ENCODE measurements around the gene WDR53. TPM values are rescaled to one million over a fixed set of nuclear protein-coding genes. Genes with fewer than 3 reads are reported as not detected.
"Not testable (repeated sequence)": the region's sequence is repeated elsewhere in the genome, so short reads cannot be mapped to it uniquely, and the experiment has no call there.

WDR53 gene
- total RNA-seq, 1 experiment from 2014 or later: 18.6 TPM

DNA sequence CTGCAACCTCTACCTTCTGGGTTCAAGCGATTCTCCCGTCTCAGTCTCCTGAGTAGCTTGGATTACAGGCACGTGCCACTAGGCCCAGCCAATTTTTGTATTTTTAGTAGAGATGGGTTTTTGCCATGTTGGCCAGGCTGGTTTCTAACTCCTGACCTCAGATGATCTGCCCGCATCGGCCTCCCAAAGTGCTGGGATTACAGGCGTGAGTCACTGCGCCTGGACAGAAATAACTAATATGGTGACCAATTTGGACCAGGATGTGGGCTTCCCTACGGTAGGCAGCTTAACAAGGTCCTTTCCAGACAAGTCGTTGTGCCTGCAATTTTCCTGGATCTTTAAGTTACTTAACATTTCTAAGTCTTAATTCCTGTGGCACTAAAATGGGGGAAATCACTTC is 14.8 kb downstream of the WDR53 start:
- in situ Hi-C loops (cut with HindIII; ENCODE audit: low pct_unique_long_range_greater_than_20kb, low sequenced_read_pairs) (no loop called here), intact Hi-C loops (cut with micrococcal nuclease; ENCODE audit: unreplicated experiment) (no loop called here)
- ChIA-PET CTCF (interaction anchor here (0.5 kb wide), 1 partner anchor 13 kb away, joined by 3 read pairs; no protein-coding TSS in a partner anchor), POLR2A (interaction anchor here (0.6 to 0.7 kb wide), 2 partner anchors 12 to 18 kb away, joined by 3 to 4 read pairs; no protein-coding TSS in a partner anchor)
- no peak for DNase-seq (ENCODE audit: low read depth, low spot score)
- H3K9me3 ChIP-seq (ENCODE audit: control insufficient read depth, insufficient read depth, low read depth, low read length): no peaks in the 10 kb centered on the region; the same call in 1 of the 2 replicates
- no peaks in the 10 kb centered on the region for H3K36me3 ChIP-seq (ENCODE audit: control insufficient read depth, insufficient read depth, low read length)
- no peak overlapping the region for H3K4me3 ChIP-seq (ENCODE audit: low read depth in 2 of 2, low read length in 2 of 2)
- BruUV-seq (replicated peaks): no TSS peak
- H3K4me1 ChIP-seq (ENCODE audit: control insufficient read depth, insufficient read depth, low read length): no peaks in the 10 kb centered on the region
- no peaks in the 10 kb centered on the region for H3K27me3 ChIP-seq (ENCODE audit: control insufficient read depth, insufficient read depth, low read length)
- H3K27ac ChIP-seq (ENCODE audit: low read length): no peak overlapping the region
- no peak for ATAC-seq
- TF ChIP-seq, protein P1, sequence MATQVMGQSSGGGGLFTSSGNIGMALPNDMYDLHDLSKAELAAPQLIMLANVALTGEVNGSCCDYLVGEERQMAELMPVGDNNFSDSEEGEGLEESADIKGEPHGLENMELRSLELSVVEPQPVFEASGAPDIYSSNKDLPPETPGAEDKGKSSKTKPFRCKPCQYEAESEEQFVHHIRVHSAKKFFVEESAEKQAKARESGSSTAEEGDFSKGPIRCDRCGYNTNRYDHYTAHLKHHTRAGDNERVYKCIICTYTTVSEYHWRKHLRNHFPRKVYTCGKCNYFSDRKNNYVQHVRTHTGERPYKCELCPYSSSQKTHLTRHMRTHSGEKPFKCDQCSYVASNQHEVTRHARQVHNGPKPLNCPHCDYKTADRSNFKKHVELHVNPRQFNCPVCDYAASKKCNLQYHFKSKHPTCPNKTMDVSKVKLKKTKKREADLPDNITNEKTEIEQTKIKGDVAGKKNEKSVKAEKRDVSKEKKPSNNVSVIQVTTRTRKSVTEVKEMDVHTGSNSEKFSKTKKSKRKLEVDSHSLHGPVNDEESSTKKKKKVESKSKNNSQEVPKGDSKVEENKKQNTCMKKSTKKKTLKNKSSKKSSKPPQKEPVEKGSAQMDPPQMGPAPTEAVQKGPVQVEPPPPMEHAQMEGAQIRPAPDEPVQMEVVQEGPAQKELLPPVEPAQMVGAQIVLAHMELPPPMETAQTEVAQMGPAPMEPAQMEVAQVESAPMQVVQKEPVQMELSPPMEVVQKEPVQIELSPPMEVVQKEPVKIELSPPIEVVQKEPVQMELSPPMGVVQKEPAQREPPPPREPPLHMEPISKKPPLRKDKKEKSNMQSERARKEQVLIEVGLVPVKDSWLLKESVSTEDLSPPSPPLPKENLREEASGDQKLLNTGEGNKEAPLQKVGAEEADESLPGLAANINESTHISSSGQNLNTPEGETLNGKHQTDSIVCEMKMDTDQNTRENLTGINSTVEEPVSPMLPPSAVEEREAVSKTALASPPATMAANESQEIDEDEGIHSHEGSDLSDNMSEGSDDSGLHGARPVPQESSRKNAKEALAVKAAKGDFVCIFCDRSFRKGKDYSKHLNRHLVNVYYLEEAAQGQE (IDR thresholded peaks at IDR 0.05; ENCODE audit: insufficient read depth in 1 of 2, low read depth in 2 of 2, low read length in 1 of 2): no peak
- no peak for TF ChIP-seq POLR2AphosphoS5 (IDR thresholded peaks at IDR 0.05; ENCODE audit: low read depth, low read length)
- no peak for TF ChIP-seq SIN3A (IDR thresholded peaks at IDR 0.05; ENCODE audit: borderline replicate concordance, insufficient read depth, low read depth, low read length)
- TF ChIP-seq, protein P2, sequence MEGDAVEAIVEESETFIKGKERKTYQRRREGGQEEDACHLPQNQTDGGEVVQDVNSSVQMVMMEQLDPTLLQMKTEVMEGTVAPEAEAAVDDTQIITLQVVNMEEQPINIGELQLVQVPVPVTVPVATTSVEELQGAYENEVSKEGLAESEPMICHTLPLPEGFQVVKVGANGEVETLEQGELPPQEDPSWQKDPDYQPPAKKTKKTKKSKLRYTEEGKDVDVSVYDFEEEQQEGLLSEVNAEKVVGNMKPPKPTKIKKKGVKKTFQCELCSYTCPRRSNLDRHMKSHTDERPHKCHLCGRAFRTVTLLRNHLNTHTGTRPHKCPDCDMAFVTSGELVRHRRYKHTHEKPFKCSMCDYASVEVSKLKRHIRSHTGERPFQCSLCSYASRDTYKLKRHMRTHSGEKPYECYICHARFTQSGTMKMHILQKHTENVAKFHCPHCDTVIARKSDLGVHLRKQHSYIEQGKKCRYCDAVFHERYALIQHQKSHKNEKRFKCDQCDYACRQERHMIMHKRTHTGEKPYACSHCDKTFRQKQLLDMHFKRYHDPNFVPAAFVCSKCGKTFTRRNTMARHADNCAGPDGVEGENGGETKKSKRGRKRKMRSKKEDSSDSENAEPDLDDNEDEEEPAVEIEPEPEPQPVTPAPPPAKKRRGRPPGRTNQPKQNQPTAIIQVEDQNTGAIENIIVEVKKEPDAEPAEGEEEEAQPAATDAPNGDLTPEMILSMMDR (IDR thresholded peaks at IDR 0.05): no peak
- no peak for TF ChIP-seq TCF7L2 (IDR thresholded peaks at IDR 0.05; ENCODE audit: low read depth, low read length)

DNA sequence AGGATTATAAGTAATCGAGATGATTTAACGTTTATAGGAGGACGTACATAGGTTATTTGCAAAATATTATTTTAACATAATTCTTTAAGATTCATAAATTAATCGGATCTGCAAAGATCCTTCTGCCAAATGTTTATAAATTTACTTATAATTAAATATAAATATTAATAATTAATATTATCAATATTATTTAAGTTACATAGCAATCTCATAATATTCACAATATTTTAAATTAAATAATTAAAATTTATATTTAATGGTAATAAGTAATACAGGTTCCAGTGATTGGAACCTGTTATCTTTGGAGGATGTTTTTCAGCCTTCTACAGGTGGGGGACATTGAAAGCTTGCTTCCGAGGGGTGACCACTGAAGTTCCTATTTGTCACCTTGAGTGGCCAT is 16.1 kb downstream of the WDR53 start:
- BruUV-seq (replicated peaks): no TSS peak
- ChIA-PET CTCF (no interaction called here), POLR2A (no interaction called here)
- DNase-seq (ENCODE audit: low read depth, low spot score) (no peak), ATAC-seq (no peak)
- Histone ChIP-seq H3K4me1 (ENCODE audit: control insufficient read depth, insufficient read depth, low read length) (no peaks in the 10 kb centered on the region), H3K4me3 (ENCODE audit: low read depth in 2 of 2, low read length in 2 of 2) (no peak overlapping the region), H3K36me3 (ENCODE audit: control insufficient read depth, insufficient read depth, low read length) (no peaks in the 10 kb centered on the region), H3K9me3 (ENCODE audit: control insufficient read depth, insufficient read depth, low read depth, low read length) (no peaks in the 10 kb centered on the region; the same call in 1 of the 2 replicates), H3K27ac (ENCODE audit: low read length) (no peak overlapping the region), H3K27me3 (ENCODE audit: control insufficient read depth, insufficient read depth, low read length) (no peaks in the 10 kb centered on the region)
- no peak for TF ChIP-seq SIN3A (IDR thresholded peaks at IDR 0.05; ENCODE audit: borderline replicate concordance, insufficient read depth, low read depth, low read length)
- TF ChIP-seq, protein P2 (IDR thresholded peaks at IDR 0.05): no peak
- no peak for TF ChIP-seq POLR2AphosphoS5 (IDR thresholded peaks at IDR 0.05; ENCODE audit: low read depth, low read length)
- TF ChIP-seq TCF7L2 (IDR thresholded peaks at IDR 0.05; ENCODE audit: low read depth, low read length): no peak
- TF ChIP-seq, protein P1 (IDR thresholded peaks at IDR 0.05; ENCODE audit: insufficient read depth in 1 of 2, low read depth in 2 of 2, low read length in 1 of 2): no peak
- in situ Hi-C loops (cut with HindIII; ENCODE audit: low pct_unique_long_range_greater_than_20kb, low sequenced_read_pairs) (no loop called here), intact Hi-C loops (cut with micrococcal nuclease; ENCODE audit: unreplicated experiment) (no loop called here)

DNA sequence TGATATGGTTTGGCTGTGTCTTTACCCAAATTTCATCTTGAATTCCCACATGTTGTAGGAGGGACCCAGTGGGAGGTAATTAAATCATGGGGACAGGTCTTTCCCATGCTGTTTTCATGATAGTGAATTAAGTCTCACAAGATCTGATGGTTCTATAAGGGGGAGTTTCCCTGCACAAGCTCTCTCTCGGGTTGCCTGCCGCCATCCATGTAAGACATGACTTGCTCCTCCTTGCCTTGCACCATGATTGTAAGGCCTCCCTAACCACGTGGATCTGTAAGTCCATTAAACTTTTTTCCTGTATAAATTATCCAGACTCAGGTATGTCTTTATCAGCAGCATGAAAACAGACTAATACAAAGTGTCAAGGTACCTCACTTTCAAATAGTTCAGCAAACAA is 18.2 kb downstream of the WDR53 start:
- POLR2A ChIA-PET; DNase-seq (ENCODE audit: low read depth, low spot score); ATAC-seq; BruUV-seq (replicated peaks); H3K27me3 ChIP-seq (ENCODE audit: control insufficient read depth, insufficient read depth, low read length); H3K27ac ChIP-seq (ENCODE audit: low read length); H3K4me3 ChIP-seq (ENCODE audit: low read depth in 2 of 2, low read length in 2 of 2); CTCF ChIA-PET; in situ Hi-C loops (cut with HindIII; ENCODE audit: low pct_unique_long_range_greater_than_20kb, low sequenced_read_pairs); H3K4me1 ChIP-seq (ENCODE audit: control insufficient read depth, insufficient read depth, low read length); H3K36me3 ChIP-seq (ENCODE audit: control insufficient read depth, insufficient read depth, low read length); H3K9me3 ChIP-seq (ENCODE audit: control insufficient read depth, insufficient read depth, low read depth, low read length); intact Hi-C loops (cut with micrococcal nuclease; ENCODE audit: unreplicated experiment): not testable (repeated sequence)

DNA sequence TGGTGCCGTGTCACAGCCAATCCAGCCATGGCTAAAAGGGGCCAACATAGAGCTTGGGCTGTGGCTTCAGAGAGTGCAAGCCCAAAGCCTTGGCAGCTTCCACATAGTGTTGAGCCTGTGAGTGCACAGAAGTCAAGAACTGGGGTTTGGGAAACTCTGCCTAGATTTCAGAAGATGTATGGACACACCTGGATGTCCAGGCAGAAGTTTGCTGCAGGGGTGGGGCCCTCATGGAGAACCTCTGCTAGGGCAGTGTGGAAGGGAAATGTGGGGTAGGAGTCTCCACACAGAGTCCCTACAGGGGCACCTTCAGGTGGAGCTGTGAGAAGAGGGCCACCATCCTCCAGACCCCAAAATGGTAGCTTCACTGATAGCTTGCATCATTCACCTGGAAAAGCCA is 19.0 kb downstream of the WDR53 start:
- H3K4me3 ChIP-seq (ENCODE audit: low read depth in 2 of 2, low read length in 2 of 2); POLR2A ChIA-PET; BruUV-seq (replicated peaks); CTCF ChIA-PET; ATAC-seq; H3K4me1 ChIP-seq (ENCODE audit: control insufficient read depth, insufficient read depth, low read length); H3K36me3 ChIP-seq (ENCODE audit: control insufficient read depth, insufficient read depth, low read length); intact Hi-C loops (cut with micrococcal nuclease; ENCODE audit: unreplicated experiment); H3K27ac ChIP-seq (ENCODE audit: low read length); H3K9me3 ChIP-seq (ENCODE audit: control insufficient read depth, insufficient read depth, low read depth, low read length); H3K27me3 ChIP-seq (ENCODE audit: control insufficient read depth, insufficient read depth, low read length); DNase-seq (ENCODE audit: low read depth, low spot score); in situ Hi-C loops (cut with HindIII; ENCODE audit: low pct_unique_long_range_greater_than_20kb, low sequenced_read_pairs): not testable (repeated sequence)
